Neural cell (in vitro differentiated cells): ENCODE data around the gene CAV3. TPM values are rescaled to one million over a fixed set of nuclear protein-coding genes. Genes with fewer than 3 reads are reported as not detected.
"Not testable (repeated sequence)": the region's sequence is repeated elsewhere in the genome, so short reads cannot be mapped to it uniquely, and the experiment has no call there.

ENCODE experiments used
- H2AFZ ChIP-seq: fragments of 200-600, 300-800 bp; sonication (generic), shearing (Covaris generic); 2 replicates; pipeline ENCODE4 v1.6.0; 2014; ENCODE audit warnings: low read depth, mild to moderate bottlenecking, antibody characterized with exemption, low read length, moderate library complexity
- H3F3A ChIP-seq: fragments of 200-600 bp; shearing (Covaris generic); 2 replicates; pipeline ENCODE4 v1.6.1; 2016; ENCODE audit warnings: mild to moderate bottlenecking, moderate library complexity, mixed read lengths, antibody characterized with exemption, low read length; ENCODE audit not compliant: insufficient read depth, poor library complexity, severe bottlenecking
- H3K27ac ChIP-seq: fragments of 200-600, 300-800 bp; sonication (generic), shearing (Covaris generic); 2 replicates; pipeline ENCODE4 v1.5.1; 2014; ENCODE audit warnings: mild to moderate bottlenecking, low read length, moderate library complexity
- H3K27me3 ChIP-seq: fragments of 300-800, 200-600 bp; sonication (generic), shearing (Covaris generic); 2 replicates; pipeline ENCODE4 v1.6.0; 2014; ENCODE audit warnings: mild to moderate bottlenecking, low read depth, low read length, moderate library complexity; ENCODE audit not compliant: insufficient read depth
- H3K36me3 ChIP-seq: fragments of 300-800, 200-600 bp; sonication (generic), shearing (Covaris generic); 2 replicates; pipeline ENCODE4 v1.5.1; 2014; ENCODE audit warnings: mild to moderate bottlenecking, antibody characterized with exemption, low read length, moderate library complexity; ENCODE audit not compliant: insufficient read depth
- H3K4me2 ChIP-seq: fragments of 300-800, 200-600 bp; sonication (generic), shearing (Covaris generic); 2 replicates; pipeline ENCODE4 v1.6.0; 2014; ENCODE audit warnings: mild to moderate bottlenecking, low read length
- H3K4me3 ChIP-seq: fragments of 300-800, 200-600 bp; sonication (generic), shearing (Covaris generic); 2 replicates; pipeline ENCODE4 v1.5.1; 2014; ENCODE audit warnings: mild to moderate bottlenecking, low read length, moderate library complexity
- H3K79me2 ChIP-seq: fragments of 200-600 bp; shearing (Covaris generic); replicated peaks from 2 replicates; pipeline ENCODE4 v1.6.0; 2014; ENCODE audit warnings: mild to moderate bottlenecking, low read length, moderate library complexity; ENCODE audit not compliant: insufficient read depth
- H3K9ac ChIP-seq: fragments of 300-800, 200-600 bp; sonication (generic), shearing (Covaris generic); 2 replicates; pipeline ENCODE4 v1.6.1; 2016; ENCODE audit warnings: mild to moderate bottlenecking, low read length, mixed read lengths
- H3K9me2 ChIP-seq: fragments of 200-600 bp; shearing (Covaris generic); 2 replicates; pipeline ENCODE4 v1.6.1; 2016; ENCODE audit warnings: mild to moderate bottlenecking, low read length, mixed read lengths; ENCODE audit not compliant: insufficient read depth
- H3K9me3 ChIP-seq: fragments of 200-600, 300-800 bp; sonication (generic), shearing (Covaris generic); 2 replicates; pipeline ENCODE4 v1.6.1; 2016; ENCODE audit warnings: mild to moderate bottlenecking, mixed run types, low read length, moderate library complexity, mixed read lengths
- H4K20me1 ChIP-seq: fragments of 200-600 bp; shearing (Covaris generic); 2 replicates; pipeline ENCODE4 v1.6.1; 2016; ENCODE audit warnings: mild to moderate bottlenecking, mixed run types; ENCODE audit not compliant: insufficient read depth
- EP300 ChIP-seq: fragments of 450-650 bp; conservative IDR thresholded peaks from 2 replicates; pipeline ENCODE4 v1.6.1; 2014; ENCODE audit warnings: antibody characterized with exemption, mild to moderate bottlenecking, moderate library complexity; ENCODE audit not compliant: poor library complexity, severe bottlenecking
- EZH2 ChIP-seq: fragments of 200-600, 300-800 bp; shearing (Covaris generic), sonication (generic); IDR thresholded peaks from 2 replicates; pipeline ENCODE4 v1.6.1; 2014; ENCODE audit warnings: antibody characterized with exemption, low read length, borderline replicate concordance, mild to moderate bottlenecking; ENCODE audit not compliant: insufficient read depth, poor library complexity, severe bottlenecking
- MXI1 ChIP-seq: fragments of 450-650 bp; conservative IDR thresholded peaks from 2 replicates; pipeline ENCODE4 v1.6.1; 2014; ENCODE audit warnings: antibody characterized with exemption, mild to moderate bottlenecking; ENCODE audit not compliant: poor library complexity, severe bottlenecking
- POLR2AphosphoS5 ChIP-seq: IDR thresholded peaks from 2 replicates; pipeline ENCODE4 v1.6.1; 2012
- RAD21 ChIP-seq: fragments of 450-650 bp; conservative IDR thresholded peaks from 2 replicates; pipeline ENCODE4 v1.6.1; 2014; ENCODE audit warnings: antibody characterized with exemption, mild to moderate bottlenecking, moderate library complexity
- SMC3 ChIP-seq: fragments of 450-650 bp; conservative IDR thresholded peaks from 2 replicates; pipeline ENCODE4 v1.6.1; 2014; ENCODE audit warnings: antibody characterized with exemption, mild to moderate bottlenecking, moderate library complexity; ENCODE audit not compliant: poor library complexity
- TAF1 ChIP-seq: IDR thresholded peaks from 2 replicates; pipeline ENCODE4 v1.6.1; 2012; ENCODE audit warnings: low read depth
- polyA plus RNA-seq: library from polyadenylated mRNA; depleted of rRNA; stranded (reverse); fragments of >200 nt; gene quantifications from 2 replicates; pipeline ENCODE4 v1.2.3, GENCODE V29; 2014
- TF ChIP-seq, protein P1 (sequence below): IDR thresholded peaks from 2 replicates; pipeline ENCODE4 v1.6.1; 2012; ENCODE audit warnings: borderline replicate concordance
- TF ChIP-seq, protein P2 (sequence below): fragments of 450-650 bp; IDR thresholded peaks from 2 replicates; pipeline ENCODE4 v1.5.1; 2014; ENCODE audit warnings: antibody characterized with exemption, mild to moderate bottlenecking, moderate library complexity; ENCODE audit not compliant: poor library complexity, severe bottlenecking

CAV3 gene
- polyA plus RNA-seq, 1 donor from 2014 or later: not detected

DNA sequence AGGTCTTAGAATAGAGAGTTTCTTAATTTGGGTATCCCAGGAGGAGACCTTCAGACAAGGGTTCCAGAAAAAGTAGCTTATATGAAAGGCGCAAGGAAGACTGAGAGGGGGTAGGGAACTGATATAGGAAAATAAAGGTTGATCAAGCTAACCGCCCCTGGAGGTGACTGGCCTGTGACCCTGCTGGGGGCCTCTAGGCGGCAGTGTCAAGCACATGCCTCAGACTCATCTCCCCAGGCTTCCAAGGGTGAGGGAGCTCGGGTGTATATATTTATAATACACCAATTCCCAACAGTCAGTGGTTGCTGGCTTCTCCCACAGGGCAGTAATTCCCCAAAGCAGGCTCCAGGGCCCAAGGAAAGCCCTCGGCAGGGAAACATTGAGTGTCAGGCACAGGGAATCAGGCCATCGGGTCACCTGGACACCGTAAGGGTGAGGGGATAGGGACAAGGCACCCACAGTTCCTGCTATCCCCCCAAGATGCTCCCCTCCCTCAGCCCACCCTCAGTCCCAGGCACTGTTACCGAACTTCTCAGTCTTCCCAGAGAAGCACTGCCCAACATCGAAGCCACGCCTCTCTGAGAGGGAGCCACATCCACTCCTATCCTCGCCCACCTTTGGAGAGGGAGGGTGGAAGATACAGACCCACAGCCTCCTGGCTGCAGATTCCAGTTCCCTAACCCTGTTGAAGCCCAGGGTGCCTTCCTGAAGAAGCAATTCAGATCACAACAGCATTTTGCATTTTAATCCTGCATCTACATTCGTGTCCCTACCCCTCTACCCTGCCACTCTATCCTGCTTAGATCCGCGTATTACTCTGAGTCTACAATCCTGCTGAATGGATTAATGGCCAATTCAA lies 19.5 kb upstream of the CAV3 start:
- H3K9me3 ChIP-seq: no peaks in the 10 kb centered on the region
- H2AFZ ChIP-seq: no peak overlapping the region
- H3K36me3 ChIP-seq: no peaks in the 10 kb centered on the region
- no peak overlapping the region for H3K27ac ChIP-seq
- no peaks in the 10 kb centered on the region for H4K20me1 ChIP-seq
- no peak overlapping the region for H3K9ac ChIP-seq
- H3K79me2 ChIP-seq: no peaks in the 10 kb centered on the region
- H3F3A ChIP-seq: no peaks in the 10 kb centered on the region
- H3K9me2 ChIP-seq: no peaks in the 10 kb centered on the region
- no peak overlapping the region for H3K4me2 ChIP-seq
- TF ChIP-seq TAF1 (no peak), SMC3 (no peak), EZH2 (no peak)
- H3K4me3 ChIP-seq: no peak overlapping the region
- H3K27me3 ChIP-seq: no peaks in the 10 kb centered on the region

DNA sequence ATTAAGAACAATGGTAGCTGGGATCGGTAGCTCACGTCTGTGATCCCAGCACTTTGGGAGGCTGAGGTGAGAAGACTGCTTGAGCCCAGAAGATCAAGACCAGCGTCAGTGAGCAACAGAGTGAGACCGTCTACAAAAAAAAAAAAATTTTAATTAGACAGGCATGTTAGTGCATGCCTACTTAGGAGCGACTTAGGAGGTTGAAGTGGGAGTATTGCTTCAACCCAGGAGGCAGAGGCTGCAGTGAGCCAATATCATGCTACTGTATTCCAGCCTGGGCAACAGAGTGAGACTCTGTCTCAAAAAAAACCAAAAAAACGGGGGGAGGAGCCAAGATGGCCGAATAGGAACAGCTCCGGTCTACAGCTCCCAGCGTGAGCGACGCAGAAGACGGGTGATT lies 17.8 kb upstream of the CAV3 start:
- H3K9me2 ChIP-seq, H3K4me2 ChIP-seq, H3K27me3 ChIP-seq, H3K79me2 ChIP-seq, H4K20me1 ChIP-seq, H3F3A ChIP-seq, H3K27ac ChIP-seq, H3K4me3 ChIP-seq, H2AFZ ChIP-seq, H3K9me3 ChIP-seq, H3K36me3 ChIP-seq, H3K9ac ChIP-seq: not testable (repeated sequence)

DNA sequence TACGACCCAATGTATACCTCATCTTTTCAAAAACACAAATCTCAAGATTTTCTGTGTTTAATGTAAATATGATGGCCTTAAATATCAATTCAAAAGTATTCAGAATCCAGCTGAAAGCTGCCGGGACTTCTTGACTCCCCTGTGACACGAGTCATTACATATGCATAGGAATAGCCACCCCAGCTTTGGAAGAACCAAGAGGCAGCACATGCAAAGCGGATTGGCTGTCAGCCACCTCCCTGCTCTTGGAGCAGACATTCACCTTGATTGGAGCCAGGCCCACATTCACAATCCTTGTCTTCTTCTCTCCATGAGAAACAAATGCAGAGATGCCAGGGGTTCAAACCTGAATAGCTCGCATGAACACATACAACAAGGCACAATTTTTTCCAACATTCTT lies 10.8 kb upstream of the CAV3 start:
- no peak overlapping the region for H3K4me2 ChIP-seq
- no peaks in the 10 kb centered on the region for H3K27me3 ChIP-seq
- no peaks in the 10 kb centered on the region for H4K20me1 ChIP-seq
- TF ChIP-seq EZH2 (no peak), POLR2AphosphoS5 (no peak), MXI1 (no peak), SMC3 (no peak), TAF1 (no peak), RAD21 (no peak), EP300 (no peak)
- TF ChIP-seq, protein P1, sequence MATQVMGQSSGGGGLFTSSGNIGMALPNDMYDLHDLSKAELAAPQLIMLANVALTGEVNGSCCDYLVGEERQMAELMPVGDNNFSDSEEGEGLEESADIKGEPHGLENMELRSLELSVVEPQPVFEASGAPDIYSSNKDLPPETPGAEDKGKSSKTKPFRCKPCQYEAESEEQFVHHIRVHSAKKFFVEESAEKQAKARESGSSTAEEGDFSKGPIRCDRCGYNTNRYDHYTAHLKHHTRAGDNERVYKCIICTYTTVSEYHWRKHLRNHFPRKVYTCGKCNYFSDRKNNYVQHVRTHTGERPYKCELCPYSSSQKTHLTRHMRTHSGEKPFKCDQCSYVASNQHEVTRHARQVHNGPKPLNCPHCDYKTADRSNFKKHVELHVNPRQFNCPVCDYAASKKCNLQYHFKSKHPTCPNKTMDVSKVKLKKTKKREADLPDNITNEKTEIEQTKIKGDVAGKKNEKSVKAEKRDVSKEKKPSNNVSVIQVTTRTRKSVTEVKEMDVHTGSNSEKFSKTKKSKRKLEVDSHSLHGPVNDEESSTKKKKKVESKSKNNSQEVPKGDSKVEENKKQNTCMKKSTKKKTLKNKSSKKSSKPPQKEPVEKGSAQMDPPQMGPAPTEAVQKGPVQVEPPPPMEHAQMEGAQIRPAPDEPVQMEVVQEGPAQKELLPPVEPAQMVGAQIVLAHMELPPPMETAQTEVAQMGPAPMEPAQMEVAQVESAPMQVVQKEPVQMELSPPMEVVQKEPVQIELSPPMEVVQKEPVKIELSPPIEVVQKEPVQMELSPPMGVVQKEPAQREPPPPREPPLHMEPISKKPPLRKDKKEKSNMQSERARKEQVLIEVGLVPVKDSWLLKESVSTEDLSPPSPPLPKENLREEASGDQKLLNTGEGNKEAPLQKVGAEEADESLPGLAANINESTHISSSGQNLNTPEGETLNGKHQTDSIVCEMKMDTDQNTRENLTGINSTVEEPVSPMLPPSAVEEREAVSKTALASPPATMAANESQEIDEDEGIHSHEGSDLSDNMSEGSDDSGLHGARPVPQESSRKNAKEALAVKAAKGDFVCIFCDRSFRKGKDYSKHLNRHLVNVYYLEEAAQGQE: no peak
- TF ChIP-seq, protein P2, sequence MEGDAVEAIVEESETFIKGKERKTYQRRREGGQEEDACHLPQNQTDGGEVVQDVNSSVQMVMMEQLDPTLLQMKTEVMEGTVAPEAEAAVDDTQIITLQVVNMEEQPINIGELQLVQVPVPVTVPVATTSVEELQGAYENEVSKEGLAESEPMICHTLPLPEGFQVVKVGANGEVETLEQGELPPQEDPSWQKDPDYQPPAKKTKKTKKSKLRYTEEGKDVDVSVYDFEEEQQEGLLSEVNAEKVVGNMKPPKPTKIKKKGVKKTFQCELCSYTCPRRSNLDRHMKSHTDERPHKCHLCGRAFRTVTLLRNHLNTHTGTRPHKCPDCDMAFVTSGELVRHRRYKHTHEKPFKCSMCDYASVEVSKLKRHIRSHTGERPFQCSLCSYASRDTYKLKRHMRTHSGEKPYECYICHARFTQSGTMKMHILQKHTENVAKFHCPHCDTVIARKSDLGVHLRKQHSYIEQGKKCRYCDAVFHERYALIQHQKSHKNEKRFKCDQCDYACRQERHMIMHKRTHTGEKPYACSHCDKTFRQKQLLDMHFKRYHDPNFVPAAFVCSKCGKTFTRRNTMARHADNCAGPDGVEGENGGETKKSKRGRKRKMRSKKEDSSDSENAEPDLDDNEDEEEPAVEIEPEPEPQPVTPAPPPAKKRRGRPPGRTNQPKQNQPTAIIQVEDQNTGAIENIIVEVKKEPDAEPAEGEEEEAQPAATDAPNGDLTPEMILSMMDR: no peak
- H3K4me3 ChIP-seq: no peak overlapping the region
- H3K27ac ChIP-seq: no peak overlapping the region
- H3K79me2 ChIP-seq: no peaks in the 10 kb centered on the region
- H3K9me2 ChIP-seq: no peaks in the 10 kb centered on the region
- no peaks in the 10 kb centered on the region for H3K9me3 ChIP-seq
- no peak overlapping the region for H3K9ac ChIP-seq
- no peak overlapping the region for H2AFZ ChIP-seq
- no peaks in the 10 kb centered on the region for H3F3A ChIP-seq
- no peaks in the 10 kb centered on the region for H3K36me3 ChIP-seq
